ENCODE measurements around the gene NOLC1. TPM values are rescaled to one million over a fixed set of nuclear protein-coding genes. Genes with fewer than 3 reads are reported as not detected.

NOLC1 gene
- total and polyA plus RNA-seq, 2 of the 13 experiments (the other 11 are each of a cell fraction or from before 2014, with no cell fraction given) = 50.6 to 81.0 TPM

- peak; percentile 72; the same call in 1 of the 2 replicates for TF ChIP-seq ZNF646 (CRISPR knock-in tag; IDR thresholded peaks at IDR 0.05)
- TF ChIP-seq SUZ12 (IDR thresholded peaks at IDR 0.05; ENCODE audit: low read depth, low read length) = no peak
- TF ChIP-seq PAWR (CRISPR knock-in tag; IDR thresholded peaks at IDR 0.05; ENCODE audit: borderline replicate concordance) = no peak
- TF ChIP-seq TFAP4 (IDR thresholded peaks at IDR 0.05; ENCODE audit: borderline replicate concordance, low read depth) = no peak
- no peak for TF ChIP-seq ZHX2 (IDR thresholded peaks at IDR 0.05; ENCODE audit: low read depth)
- TF ChIP-seq ZHX2 (CRISPR knock-in tag; IDR thresholded peaks at IDR 0.05; ENCODE audit: borderline replicate concordance) = no peak
- TF ChIP-seq, protein P1, sequence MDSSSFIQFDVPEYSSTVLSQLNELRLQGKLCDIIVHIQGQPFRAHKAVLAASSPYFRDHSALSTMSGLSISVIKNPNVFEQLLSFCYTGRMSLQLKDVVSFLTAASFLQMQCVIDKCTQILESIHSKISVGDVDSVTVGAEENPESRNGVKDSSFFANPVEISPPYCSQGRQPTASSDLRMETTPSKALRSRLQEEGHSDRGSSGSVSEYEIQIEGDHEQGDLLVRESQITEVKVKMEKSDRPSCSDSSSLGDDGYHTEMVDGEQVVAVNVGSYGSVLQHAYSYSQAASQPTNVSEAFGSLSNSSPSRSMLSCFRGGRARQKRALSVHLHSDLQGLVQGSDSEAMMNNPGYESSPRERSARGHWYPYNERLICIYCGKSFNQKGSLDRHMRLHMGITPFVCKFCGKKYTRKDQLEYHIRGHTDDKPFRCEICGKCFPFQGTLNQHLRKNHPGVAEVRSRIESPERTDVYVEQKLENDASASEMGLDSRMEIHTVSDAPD (CRISPR knock-in tag; IDR thresholded peaks at IDR 0.05) = no peak
- no peak for TF ChIP-seq GATA4 (IDR thresholded peaks at IDR 0.05; ENCODE audit: borderline replicate concordance, low read depth)
- no peak for TF ChIP-seq NFIC (IDR thresholded peaks at IDR 0.05; ENCODE audit: low read length)
- TF ChIP-seq THAP8 (CRISPR knock-in tag; IDR thresholded peaks at IDR 0.05; ENCODE audit: borderline replicate concordance) = no peak
Observed at GRCh38 chr10:102120142-102120990, 31.8 kb upstream of the NOLC1 start, which contains the start of gene LDB1 (continued).

All from HepG2 (cell line).